Measurements from ENCODE around the gene FAM187B. TPM values are rescaled to one million over a fixed set of nuclear protein-coding genes. Genes with fewer than 3 reads are reported as not detected.

Gene FAM187B
- total and polyA plus RNA-seq, 2 of the 4 experiments (the other 2 are of a cell fraction): not detected

DNA sequence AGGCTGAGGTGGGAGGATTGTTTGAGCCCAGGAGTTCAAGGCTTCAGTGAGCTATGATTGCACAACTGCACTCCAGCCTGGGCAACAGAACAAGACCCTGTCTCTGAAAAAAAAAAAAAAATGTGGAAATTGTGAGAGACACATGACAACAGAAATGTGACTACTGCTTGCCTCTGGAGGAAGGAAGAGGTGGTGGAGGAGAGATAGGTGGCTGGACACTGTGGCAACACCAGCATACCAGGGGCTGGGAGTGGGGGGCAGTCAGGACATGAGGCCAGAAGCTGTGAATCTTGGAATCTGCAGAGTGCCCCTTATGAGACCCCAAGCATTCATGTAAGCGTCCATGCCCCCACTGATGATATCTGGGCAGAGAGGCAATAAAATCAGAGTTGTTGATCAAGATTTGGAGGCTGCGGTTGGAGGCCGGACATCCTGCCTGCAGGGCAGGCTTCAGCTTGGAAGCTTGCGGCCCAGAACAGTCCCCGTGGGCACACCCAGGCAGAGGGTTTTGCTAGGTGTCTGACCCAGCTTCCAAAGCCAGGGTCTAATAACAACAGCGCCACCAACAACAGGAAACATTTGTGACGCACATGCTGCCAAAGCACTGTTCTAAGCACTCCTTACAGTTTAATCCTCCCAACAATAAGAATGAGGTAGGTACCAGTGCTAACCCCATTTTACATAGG lies 16.9 kb downstream of the FAM187B start:
- in situ Hi-C loops (cut with MboI; ENCODE audit: low sequenced_read_pairs) (no loop called here), dilution Hi-C loops (cut with HindIII; ENCODE audit: low sequenced_read_pairs, unreplicated experiment) (no loop called here), intact Hi-C loops (cut with micrococcal nuclease) (no loop called here)
- Histone ChIP-seq H3K18ac (ENCODE audit: low read depth, low read length) (no peak overlapping the region), H3K9me3 (ENCODE audit: control insufficient read depth, insufficient read depth, low read length) (peaks cover under 1% of the 10 kb centered on the region; the same call in 1 of the 2 replicates), H3K14ac (replicated peaks; ENCODE audit: low read depth, low read length) (no peak overlapping the region), H3K4ac (ENCODE audit: low read depth, low read length) (no peak overlapping the region), H2BK120ac (ENCODE audit: low read depth, low read length) (no peak overlapping the region), H4K20me1 (ENCODE audit: insufficient read depth, low read length) (no peaks in the 10 kb centered on the region), H2BK20ac (ENCODE audit: low read depth, low read length) (no peak overlapping the region), H3K27ac (ENCODE audit: insufficient read depth, low read length) (no peak overlapping the region), H4K8ac (ENCODE audit: low read depth in 2 of 2, low read length in 2 of 2) (no peak overlapping the region), H2AK5ac (ENCODE audit: low read depth, low read length) (no peak overlapping the region), H3K79me1 (ENCODE audit: low read depth in 1 of 2, low read length in 2 of 2) (no peaks in the 10 kb centered on the region), H3K4me1 (ENCODE audit: control insufficient read depth, insufficient read depth, low read length) (no peaks in the 10 kb centered on the region), H2BK15ac (ENCODE audit: low read depth, low read length) (no peak overlapping the region), H3K4me3 (ENCODE audit: insufficient read depth, low read depth, low read length) (no peak overlapping the region), H3K9ac (ENCODE audit: low read depth, low read length) (no peak overlapping the region), H4K5ac (ENCODE audit: low read depth, low read length) (no peak overlapping the region), H3K4me2 (ENCODE audit: low read depth, low read length) (no peak overlapping the region), H3K36me3 (ENCODE audit: control insufficient read depth, insufficient read depth, low read length) (no peaks in the 10 kb centered on the region), H4K91ac (ENCODE audit: insufficient read depth, low read depth, low read length) (no peak overlapping the region), H3K56ac (ENCODE audit: extremely low read depth, insufficient read depth, low read length) (no peak overlapping the region), H3K23ac (ENCODE audit: low read depth, low read length) (no peak overlapping the region), H2BK5ac (ENCODE audit: low read depth, low read length, poor library complexity, severe bottlenecking) (no peak overlapping the region), H2AK9ac (replicated peaks; ENCODE audit: low read depth, low read length, poor library complexity) (no peak overlapping the region), H3K9me1 (ENCODE audit: insufficient read depth, low read length) (no peaks in the 10 kb centered on the region), H3K27me3 (ENCODE audit: control insufficient read depth, insufficient read depth, low read length) (no peaks in the 10 kb centered on the region; the same call in none of the 2 replicates), H2AFZ (replicated peaks; ENCODE audit: low read length, poor library complexity) (no peak overlapping the region)
- no TSS peak for BruUV-seq (replicated peaks)
- TF ChIP-seq FOS (IDR thresholded peaks at IDR 0.05; ENCODE audit: low read depth, low read length) (no peak), CHD1 (IDR thresholded peaks at IDR 0.05; ENCODE audit: low read depth, low read length) (no peak), RCOR1 (IDR thresholded peaks at IDR 0.05; ENCODE audit: insufficient replicate concordance, low read length) (no peak), POLR2A (IDR thresholded peaks at IDR 0.05; ENCODE audit: low read depth, low read length) (no peak), SMC3 (IDR thresholded peaks at IDR 0.05; ENCODE audit: low read depth, low read length) (no peak)
- ChIA-PET POLR2A (ENCODE audit: unreplicated experiment) (no interaction called here), CTCF (no interaction called here)
- no peak for DNase-seq
- 81% methylated on average over 3 of the region's 7 CpGs; no CpG with 5 or more reads in 1 of the 2 experiments for WGBS, 2 experiments (ENCODE audit: extremely low coverage in 2 of 2, insufficient read length in 1 of 2)
- ATAC-seq (ENCODE audit: low read depth): no peak
